GM19452 (cell line): ENCODE results near the gene RNF135.
"Not testable (repeated sequence)": the region's sequence is repeated elsewhere in the genome, so short reads cannot be mapped to it uniquely, and the experiment has no call there.

Experiments
- ATAC-seq: cut with Tn5 transposase; IDR thresholded peaks from one replicate; pipeline ENCODE4 v1.9.1; 2021; ENCODE audit not compliant: unreplicated experiment

RNF135 gene

GRCh38 chr17:30997842-30998241 is 27.0 kb downstream of the RNF135 start:
- ATAC-seq: no peak

- no peak for ATAC-seq
These were observed 31.2 kb downstream of the RNF135 start for GRCh38 chr17:31002047-31002446.

- no peak for ATAC-seq
These were observed 32.5 kb downstream of the RNF135 start for GRCh38 chr17:31003225-31003866.

GRCh38 chr17:31004160-31004559 is 33.3 kb downstream of the RNF135 start:
- ATAC-seq: no peak

GRCh38 chr17:31007695-31008373 is 37.0 kb downstream of the RNF135 start:
- ATAC-seq: no peak

- ATAC-seq: no peak
These were observed 37.7 kb downstream of the RNF135 start for GRCh38 chr17:31008374-31009041.

- not testable (repeated sequence) for ATAC-seq
These were observed 38.3 kb downstream of the RNF135 start for GRCh38 chr17:31009042-31009702.

GRCh38 chr17:31010014-31010413 is 39.2 kb downstream of the RNF135 start:
- not testable (repeated sequence) for ATAC-seq

GRCh38 chr17:31013844-31014243 is 43.0 kb downstream of the RNF135 start:
- no peak for ATAC-seq

- no peak for ATAC-seq
These were observed 44.8 kb downstream of the RNF135 start for GRCh38 chr17:31015639-31016038.

- no peak for ATAC-seq
These were observed 48.2 kb downstream of the RNF135 start for GRCh38 chr17:31019004-31019403.

GRCh38 chr17:31023171-31023570 is 52.3 kb downstream of the RNF135 start:
- not testable (repeated sequence) for ATAC-seq

GRCh38 chr17:31031841-31032240 is 61.0 kb downstream of the RNF135 start:
- ATAC-seq: no peak

- not testable (repeated sequence) for ATAC-seq
These were observed 64.8 kb downstream of the RNF135 start for GRCh38 chr17:31035611-31036010.

GRCh38 chr17:31040837-31041236 is 70.0 kb downstream of the RNF135 start:
- ATAC-seq: not testable (repeated sequence)

GRCh38 chr17:31042378-31042777 is 71.5 kb downstream of the RNF135 start:
- not testable (repeated sequence) for ATAC-seq

GRCh38 chr17:31046856-31047425 is 76.1 kb downstream of the RNF135 start:
- ATAC-seq: not testable (repeated sequence)

GRCh38 chr17:31048142-31048541 is 77.3 kb downstream of the RNF135 start:
- ATAC-seq: no peak

GRCh38 chr17:31048780-31049179 is 77.9 kb downstream of the RNF135 start:
- ATAC-seq: no peak
